GM21717 (cell line): ENCODE data around the gene POLR3GL.

Experiments used
- ATAC-seq: cut with Tn5 transposase; IDR thresholded peaks from one replicate; pipeline ENCODE4 v1.9.1; 2021; ENCODE audit warnings: mild to moderate bottlenecking, moderate library complexity; ENCODE audit not compliant: unreplicated experiment

The POLR3GL gene

GRCh38 chr1:145972580-145972979, 8.1 kb downstream of the POLR3GL start:
- no peak for ATAC-seq

GRCh38 chr1:145974721-145975120, 10.2 kb downstream of the POLR3GL start:
- ATAC-seq = no peak

DNA sequence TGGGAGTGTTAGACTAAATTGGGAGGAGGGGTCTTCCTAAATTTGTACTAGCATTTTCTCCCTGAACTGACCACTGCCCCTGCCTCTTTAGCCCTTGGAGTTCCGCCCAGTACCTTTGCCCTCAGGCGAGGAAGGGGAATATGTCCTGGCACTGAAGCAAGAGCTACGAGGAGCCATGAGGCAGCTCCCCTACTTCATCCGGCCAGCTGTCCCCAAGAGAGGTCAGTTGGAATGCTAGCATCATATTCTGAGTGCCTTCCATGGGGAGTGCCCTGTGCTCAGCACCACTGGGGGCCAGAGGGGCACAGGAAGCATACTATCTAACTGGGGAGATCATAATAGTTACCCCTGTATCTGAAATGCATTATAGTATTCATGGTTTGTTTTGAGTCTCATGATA, 10.7 kb downstream of the POLR3GL start:
- ATAC-seq = no peak

DNA sequence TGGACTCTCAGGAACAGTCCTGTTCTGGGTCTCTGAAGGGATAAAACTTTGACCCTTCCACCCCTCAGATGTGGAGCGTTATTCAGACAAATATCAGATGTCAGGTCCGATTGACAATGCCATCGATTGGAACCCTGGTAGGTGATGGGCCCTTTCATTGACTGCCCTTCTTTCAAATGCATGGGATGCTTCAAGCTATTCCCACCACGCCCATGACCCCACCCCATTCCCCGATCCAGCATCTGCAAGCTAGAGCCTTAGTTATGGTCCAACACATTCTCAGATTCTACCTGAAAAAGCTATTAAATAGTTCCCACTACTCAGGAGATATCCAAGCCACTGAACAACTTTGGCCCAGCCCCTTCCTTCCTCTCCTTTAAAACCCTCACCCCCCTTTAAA, 12.5 kb downstream of the POLR3GL start:
- no peak for ATAC-seq

DNA sequence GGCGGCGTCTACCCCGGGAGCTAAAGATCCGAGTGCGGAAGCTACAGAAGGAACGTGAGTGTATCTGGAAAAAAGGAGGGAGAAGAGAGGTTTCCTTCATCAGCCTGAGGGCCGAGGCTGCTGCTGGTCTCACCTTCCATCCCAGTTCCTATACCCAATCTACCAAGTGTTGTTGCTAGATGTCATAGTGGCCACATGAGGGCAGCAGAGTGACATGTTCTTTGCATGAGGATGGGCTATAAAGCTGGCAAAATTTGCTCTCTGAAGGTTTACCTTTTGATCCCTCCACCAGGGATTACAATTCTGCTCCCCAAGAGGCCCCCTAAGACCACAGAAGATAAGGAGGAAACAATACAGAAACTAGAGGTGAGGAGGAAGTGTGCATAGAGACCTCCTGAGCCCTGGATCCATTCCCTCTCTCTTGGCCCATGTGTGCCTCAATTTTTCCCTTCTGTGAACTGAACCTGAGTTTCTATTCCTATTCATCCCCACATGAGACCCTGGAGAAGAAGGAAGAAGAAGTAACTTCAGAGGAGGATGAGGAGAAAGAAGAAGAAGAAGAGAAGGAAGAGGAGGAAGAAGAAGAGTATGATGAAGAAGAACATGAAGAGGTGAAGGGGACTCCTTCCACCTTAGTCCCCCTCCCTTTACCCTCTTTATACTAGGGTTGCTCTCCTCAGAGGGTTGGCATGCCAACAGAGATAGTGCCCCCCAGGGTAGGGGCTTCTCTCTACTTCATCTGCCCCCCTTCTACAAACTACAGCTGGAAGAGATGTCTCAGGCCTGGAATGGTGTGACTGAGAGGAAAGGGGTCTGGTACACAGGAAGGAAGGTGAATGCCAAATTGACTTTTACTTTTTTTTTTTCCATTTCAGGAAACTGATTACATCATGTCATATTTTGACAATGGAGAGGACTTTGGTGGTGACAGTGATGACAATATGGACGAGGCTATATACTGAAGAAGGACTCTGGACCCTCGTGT, 13.3 kb downstream of the POLR3GL start:
- no peak for ATAC-seq

DNA sequence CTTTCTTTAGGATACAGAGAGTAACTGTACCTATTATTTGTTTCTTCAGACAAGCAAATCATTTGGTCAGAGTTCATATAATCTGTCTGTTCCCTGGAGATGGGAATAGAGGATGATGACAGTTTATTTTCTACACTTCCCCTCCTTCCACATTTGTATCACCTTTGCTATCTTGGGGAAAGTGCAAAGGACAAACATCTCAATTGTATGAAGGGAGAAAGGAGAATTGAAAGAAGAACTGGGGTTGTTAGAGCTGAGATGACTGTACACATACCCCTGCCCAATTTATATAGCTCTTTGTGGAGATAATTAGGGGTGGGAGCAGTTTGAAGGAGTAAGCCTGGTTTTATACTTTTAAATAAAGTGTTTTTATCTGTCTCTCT, 14.0 kb downstream of the POLR3GL start:
- ATAC-seq = no peak

DNA sequence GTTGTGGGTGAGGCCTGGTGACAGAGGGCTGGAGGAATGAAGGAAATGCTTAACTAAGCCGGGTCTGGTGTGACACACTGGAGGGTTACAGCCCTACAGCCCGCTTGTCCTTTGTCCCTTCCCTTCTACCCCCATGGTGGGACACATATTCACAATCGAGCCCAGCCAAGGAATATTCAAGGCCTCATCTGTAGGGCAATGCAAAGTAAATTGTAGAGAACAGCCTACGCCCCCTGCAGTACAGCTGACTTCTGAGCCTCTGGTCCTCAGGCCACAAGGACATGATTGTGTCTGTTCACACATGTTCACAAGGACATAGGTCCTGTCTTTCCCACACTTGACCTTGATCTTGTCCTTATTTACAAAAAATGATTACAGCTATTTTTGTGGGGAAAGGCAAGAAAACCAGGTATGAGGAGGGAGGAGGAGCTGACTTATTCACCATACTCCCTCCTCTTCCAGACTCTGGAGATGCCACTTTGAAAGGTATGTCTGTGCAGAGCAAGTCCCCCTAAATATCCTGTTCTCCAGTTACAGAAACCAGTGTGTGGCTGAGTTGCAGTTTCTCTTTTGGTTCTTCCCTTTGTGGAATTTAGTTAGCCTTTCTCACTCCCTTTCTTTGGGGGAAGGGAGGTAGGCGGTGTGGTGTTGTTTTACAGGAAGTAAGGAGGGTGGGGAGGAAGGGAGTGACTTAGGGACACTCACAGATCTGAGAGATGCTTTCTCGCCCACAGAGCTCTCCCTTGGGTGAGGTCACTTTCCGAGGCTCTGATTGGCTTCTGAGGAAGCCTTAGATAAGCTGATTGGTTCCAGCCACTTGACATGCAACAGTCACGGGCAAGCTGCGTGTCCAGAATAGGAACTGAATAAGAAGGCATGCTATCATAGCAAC, 14.6 kb downstream of the POLR3GL start:
- peak; percentile 82 for ATAC-seq

GRCh38 chr1:145979746-145980456, 15.4 kb downstream of the POLR3GL start:
- peak; percentile 17 for ATAC-seq

DNA sequence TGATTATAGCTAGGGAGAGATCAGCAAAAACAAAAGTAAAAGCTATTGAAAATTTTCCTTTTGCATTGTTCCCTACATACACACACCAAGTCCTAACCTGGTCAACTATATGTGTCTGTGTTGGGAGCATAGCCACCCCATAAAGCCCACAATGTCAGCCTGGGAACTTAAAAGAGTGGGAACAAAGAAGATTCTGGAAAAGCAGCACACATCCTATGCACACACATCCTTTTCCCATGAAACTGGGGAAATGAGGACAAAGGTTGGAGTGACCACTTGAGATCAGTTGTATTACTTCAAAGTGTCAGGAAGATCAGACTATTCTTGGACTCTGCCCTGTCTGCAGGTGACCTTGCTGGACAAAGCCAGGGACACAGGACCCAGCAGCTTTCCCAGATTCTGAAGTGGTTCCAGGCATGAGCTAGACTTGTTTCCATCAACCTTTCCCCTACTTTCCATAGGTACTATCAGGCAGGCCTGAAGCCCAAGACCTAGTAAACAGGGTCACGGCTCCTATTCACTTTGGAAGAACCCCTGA, 16.0 kb downstream of the POLR3GL start:
- ATAC-seq = no peak

DNA sequence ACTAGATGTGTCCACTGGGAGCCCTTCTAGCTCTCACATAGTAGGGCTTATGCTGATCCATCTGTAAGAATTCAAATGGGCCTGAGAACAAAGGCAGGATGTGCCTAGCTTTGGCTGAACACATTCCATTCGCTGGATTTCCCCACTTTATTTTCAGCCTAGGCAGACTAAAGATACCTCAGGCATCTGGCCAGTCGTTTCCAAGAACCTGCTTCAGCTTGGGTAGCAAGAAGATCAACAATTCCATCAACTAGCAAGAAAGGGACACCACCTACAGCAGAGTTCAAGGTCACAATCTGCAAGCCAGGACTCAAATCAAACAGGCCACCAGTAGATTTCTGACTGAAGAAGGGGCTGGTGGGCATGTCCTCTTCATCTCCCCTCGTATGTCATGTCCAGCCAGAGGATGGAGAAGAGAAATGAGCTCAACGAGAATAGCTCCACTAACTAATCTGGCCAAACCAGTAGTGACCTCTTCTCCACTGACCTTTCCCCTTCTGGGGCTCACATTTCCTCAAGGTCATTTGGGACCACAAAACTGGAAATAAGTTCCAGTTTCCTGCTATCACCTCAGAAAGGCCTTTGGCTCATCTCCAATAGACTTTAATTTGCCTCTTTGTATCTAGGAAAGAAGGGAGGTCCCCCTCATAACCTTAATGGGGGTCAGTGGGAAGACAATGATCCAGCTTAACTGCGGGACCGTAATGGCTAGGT, 17.7 kb downstream of the POLR3GL start:
- ATAC-seq = no peak

- ATAC-seq = no peak
These were observed 18.8 kb downstream of the POLR3GL start for GRCh38 chr1:145983206-145983675.

- no peak for ATAC-seq
These were observed 19.7 kb downstream of the POLR3GL start for GRCh38 chr1:145983960-145984830.

GRCh38 chr1:145985129-145985501, 20.6 kb downstream of the POLR3GL start:
- ATAC-seq = no peak

GRCh38 chr1:145985502-145986439, 21.3 kb downstream of the POLR3GL start:
- ATAC-seq = no peak

DNA sequence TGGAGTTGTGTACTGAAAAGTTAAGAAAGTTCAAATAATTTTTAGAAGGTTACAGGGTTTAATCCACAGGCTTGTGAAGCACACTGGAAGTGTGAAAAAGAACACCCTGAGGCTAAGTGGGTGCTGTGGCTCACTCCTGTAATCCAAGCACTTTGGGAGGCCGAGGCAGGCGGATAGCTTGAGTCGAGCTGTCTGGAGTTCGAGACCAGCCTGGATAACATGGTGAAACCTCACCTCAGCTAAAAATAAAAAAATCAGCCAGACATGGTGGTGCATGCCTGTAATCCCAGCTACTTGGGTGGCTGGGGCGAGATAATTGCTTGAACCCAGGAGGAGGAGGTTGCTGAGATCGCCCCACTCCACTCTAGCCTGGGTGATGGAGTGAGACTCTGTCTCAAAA, 22.1 kb downstream of the POLR3GL start:
- ATAC-seq = no peak

DNA sequence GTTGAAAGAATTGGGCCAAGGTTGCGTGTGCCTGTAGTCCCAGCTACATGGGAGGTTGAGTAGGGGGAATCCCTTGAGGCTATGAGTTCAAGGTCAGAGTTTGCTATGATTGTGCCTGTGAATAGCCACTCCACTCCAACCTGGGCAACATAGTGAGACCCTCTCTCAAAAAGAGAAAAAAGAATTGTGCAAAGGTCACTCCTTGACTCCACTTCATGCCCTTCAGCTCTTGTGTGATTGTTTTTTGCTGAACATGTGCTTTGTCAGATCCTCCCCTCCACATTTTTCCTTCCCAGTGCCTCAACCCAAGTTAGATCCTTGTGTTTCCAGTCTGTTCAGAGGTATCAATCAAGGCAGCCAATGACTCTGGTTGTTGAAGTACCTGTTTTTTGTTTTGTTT, 23.4 kb downstream of the POLR3GL start:
- no peak for ATAC-seq

DNA sequence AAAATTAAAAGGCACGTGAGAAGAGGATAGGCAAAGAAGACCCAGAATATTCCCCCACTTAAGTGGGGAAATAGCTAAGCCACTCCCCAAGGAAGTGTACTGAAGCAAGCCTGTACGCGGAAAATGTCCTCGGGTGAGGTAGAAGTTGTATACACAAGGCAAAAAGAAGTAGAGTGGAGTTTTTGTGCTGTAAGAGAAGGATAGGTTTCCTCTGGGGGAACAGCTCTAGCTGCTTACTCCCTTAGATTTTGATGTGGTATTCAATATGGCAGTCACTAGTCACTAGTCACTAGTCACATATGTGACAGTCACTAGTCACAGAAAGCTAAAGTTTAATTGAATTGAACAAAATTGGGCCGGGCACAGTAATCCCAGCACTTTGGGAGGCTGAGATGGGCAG, 24.3 kb downstream of the POLR3GL start:
- no peak for ATAC-seq

DNA sequence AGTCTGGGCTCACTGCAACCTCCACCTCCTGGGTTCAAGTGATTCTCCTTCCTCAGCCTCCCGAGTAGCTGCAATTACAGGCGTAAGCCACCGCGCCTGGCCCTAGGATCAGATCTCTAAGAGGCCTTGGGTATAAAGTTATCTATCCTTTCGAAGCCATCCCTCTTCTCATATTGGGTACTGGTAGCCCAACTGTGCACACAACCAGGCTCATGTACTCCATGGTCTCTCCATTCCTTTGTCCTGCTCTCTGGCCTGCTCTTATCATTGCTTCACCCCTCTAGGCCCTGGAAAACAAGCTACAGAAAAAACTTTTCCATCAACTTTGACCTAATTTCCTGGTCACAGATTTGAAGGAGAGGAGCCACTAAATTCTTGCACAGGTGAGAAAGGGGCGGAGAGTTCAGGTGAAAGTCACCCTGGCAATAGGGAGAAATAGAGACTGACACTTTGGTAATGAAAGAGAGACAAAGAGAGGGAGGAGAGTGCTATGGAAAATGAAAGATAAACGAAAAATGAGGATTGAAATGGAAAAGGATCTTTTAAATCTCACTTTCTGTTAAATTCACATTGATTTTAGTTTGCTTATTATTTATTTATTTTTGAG, 25.9 kb downstream of the POLR3GL start:
- no peak for ATAC-seq
